Melanocyte of skin (primary cell): Measurements from ENCODE around the gene TOR1A. TPM values are rescaled to one million over a fixed set of nuclear protein-coding genes. Genes with fewer than 3 reads are reported as not detected.

Experiments used
- small RNA-seq, 2 donors: library from RNA; depleted of rRNA; stranded (forward); fragments of <200 nt; gene quantifications; one replicate each; pipeline ENCODE3, GENCODE V24; 2012
- total RNA-seq, 2 donors: library from RNA; depleted of rRNA; stranded (reverse); fragments of >200 nt; gene quantifications; 2 replicates each; pipeline ENCODE4 v1.2.3, GENCODE V29; 2012

TOR1A gene, protein sequence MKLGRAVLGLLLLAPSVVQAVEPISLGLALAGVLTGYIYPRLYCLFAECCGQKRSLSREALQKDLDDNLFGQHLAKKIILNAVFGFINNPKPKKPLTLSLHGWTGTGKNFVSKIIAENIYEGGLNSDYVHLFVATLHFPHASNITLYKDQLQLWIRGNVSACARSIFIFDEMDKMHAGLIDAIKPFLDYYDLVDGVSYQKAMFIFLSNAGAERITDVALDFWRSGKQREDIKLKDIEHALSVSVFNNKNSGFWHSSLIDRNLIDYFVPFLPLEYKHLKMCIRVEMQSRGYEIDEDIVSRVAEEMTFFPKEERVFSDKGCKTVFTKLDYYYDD
- 10 to 100 TPM; 35.4 to 52.3 TPM for total RNA-seq

DNA sequence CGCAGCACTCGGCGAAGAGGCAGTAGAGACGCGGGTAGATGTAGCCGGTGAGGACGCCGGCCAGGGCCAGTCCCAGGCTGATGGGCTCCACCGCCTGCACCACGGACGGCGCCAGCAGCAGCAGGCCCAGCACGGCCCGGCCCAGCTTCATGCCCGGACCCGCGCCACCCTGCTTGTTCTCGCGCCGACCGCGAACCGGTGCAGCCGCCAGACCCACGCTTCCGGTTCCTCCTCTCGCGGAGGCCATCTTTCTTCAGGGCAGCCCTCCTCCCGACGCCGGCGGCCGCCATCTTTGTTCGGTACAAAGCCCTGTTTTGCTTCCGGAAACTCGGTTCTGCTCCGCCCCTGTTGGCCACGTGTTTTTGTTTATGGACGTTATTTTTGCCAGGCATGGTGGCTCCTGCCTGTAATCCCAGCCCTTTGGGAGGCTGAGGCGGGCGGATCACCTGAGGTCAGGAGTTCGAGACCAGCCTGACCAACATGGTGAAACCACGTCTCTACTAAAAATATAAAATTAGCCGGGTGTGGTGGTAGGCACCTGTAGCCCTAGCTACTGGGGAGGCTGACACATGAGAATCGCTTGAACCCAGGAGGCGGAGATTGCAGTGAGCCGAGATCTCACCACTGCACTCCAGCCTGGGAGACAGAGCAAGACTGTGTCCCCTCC, at the start of gene TOR1A:
TOR1A (minus strand) TSS at position 202 of the 667 bp plus-strand sequence; CDS start at position 151, 51 bp downstream.

DNA sequence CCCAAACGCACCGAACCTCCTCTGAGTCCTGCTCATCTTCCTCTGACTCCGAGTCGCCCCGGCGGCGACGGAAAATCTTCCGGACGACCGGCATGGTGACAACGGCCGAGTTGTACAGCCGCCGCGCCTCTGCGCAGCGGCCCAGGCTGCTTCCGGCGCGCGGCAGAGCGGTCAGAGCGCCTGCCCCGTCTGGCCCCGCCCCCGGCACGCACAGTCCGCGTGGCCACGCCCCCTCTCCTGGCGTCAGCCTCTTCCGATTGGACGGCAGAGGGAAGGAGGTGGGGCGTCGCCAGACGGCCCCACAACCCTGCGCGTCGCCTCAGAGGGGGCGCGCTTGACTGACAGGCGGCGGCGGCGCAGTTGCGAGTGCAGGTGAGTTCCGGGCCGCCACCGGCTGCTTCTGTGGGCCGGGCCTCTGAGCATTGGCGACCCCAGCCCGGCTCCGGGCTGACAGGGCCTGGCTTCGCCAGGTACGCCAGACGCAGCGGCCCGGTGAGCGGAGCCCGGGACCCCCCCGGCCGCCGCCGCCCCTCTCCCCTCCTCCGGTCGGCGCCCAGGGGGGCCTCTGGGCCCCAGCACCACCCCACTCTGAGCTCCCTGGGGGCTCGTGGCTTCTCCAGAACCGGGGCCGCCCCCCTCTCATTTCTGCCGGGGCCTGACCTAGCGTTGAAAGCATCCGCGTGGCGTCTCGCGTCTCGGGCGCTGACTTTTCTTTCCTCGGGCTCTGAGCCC, 11.4 kb upstream of the TOR1A start, which contains the start of the genes C9orf78 and USP20:
C9orf78 (minus strand) TSS at position 148 of the 732 bp plus-strand sequence; CDS start at position 94, 54 bp downstream.
USP20 (plus strand) TSS at position 331 of the 732 bp plus-strand sequence. CDS start 17,098 bp downstream, outside the sequence.

DNA sequence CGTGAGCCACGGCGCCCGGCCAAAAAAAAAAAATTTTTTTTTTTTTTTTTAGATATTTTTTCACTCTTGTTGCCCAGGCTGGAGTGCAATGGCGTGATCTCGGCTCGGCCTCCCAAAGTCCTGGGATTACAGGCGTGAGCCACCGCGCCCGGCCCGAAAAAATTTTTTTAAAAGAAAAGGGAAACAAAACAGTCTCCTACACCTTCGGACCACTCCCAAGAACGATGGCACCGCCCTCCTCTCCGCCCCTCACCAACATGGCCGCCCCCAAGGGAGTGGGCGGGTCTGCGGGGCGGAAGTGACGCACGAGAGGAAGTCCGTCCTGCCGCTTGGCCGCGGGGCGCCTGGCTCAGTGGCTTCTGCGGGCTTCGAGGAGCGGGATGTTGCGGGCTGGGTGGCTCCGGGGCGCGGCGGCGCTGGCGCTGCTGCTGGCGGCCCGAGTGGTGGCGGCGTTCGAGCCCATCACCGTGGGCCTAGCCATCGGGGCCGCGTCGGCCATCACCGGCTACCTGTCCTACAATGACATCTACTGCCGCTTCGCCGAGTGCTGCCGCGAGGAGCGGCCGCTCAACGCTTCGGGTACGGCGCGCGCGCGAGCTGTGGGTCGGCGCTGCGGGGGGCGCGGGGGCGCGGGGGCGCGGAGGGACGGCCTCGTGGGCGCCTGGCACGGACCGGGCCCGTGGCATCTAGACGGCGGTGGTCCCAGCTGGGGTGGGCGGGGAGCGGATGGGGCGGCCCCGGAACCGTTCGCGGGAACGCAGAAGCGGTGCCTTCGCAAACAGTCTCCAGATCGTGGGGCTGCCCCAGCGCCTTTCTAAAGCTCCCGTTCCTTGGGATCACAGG, 20.9 kb downstream of the TOR1A start, which contains the start of gene TOR1B:
TOR1B (plus strand) TSS at position 352 of the 843 bp plus-strand sequence; CDS start at position 381, 29 bp downstream.

Small RNA genes lying within 50 kb of the gene (small RNA-seq; reads per million reads assigned to genes)
- 0.35 to 1.1 reads per million in 2 donors for gene MIR6855

Other genes with a start within 250 kb of the TOR1A start
- not detected for gene C9orf50, start 203.0 kb downstream of the TOR1A start, total RNA-seq
- 10 to 100 TPM; 27.5 to 46.6 TPM for gene NTMT1, start 198.0 kb downstream of the TOR1A start, total RNA-seq
- gene ASB6, start 182.0 kb downstream of the TOR1A start, total RNA-seq = 10 to 100 TPM; 17.9 to 19.6 TPM
- not detected for gene PRRX2, start 158.5 kb downstream of the TOR1A start, total RNA-seq
- gene PTGES, start 71.1 kb downstream of the TOR1A start, total RNA-seq = 1 to 10 TPM; 5.0 to 9.3 TPM
- gene TOR1B, start 21.0 kb downstream of the TOR1A start, total RNA-seq = 10 to 100 TPM; 16.0 to 17.9 TPM
- gene C9orf78, start 11.1 kb upstream of the TOR1A start, total RNA-seq = 10 to 100 TPM; 32.0 to 37.6 TPM
- gene USP20, start 11.3 kb upstream of the TOR1A start, total RNA-seq = 10 to 100 TPM; 13.4 to 16.0 TPM
- 10 to 100 TPM; 40.6 to 41.3 TPM for gene FNBP1, start 219.1 kb upstream of the TOR1A start, total RNA-seq
- gene GPR107, start 229.8 kb upstream of the TOR1A start, total RNA-seq = 10 to 100 TPM; 24.6 to 32.7 TPM